GM18951 (cell line): ENCODE data around the gene PRDM11.

Source experiments
- POLR2A ChIP-seq: IDR thresholded peaks from 4 replicates; pipeline ENCODE4 v1.6.1; 2011; ENCODE audit warnings: mild to moderate bottlenecking; ENCODE audit not compliant: insufficient read length, insufficient read depth; ENCODE audit errors: extremely low read depth
- in situ Hi-C: fragments of 300-500 bp; cut with MboI; formaldehyde crosslinking; loops from one replicate; pipeline ENCODE4 v1.12.0; 2022; ENCODE audit warnings: low sequenced_read_pairs, mixed read lengths, inconsistent platforms; ENCODE audit not compliant: unreplicated experiment

The PRDM11 gene

DNA sequence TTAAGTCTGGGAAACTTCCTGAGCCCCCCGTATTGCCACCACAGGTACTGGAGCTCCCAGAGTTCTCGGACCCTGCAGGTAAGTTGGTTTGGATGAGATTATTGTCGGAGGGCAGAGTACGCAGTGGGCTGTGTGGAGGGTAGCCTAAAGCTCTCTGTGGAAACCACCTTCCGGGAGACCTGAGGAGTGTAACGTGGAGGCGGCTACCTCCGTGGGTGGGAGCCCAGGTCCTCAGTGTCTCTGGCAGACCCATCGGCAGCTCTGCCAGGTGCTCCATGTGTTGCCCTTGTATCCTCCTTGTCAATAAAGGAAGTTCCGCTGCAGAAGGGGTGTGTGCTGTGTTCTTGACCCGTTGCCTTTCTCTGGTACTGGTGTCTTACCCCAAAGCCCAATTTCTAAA lies 78.3 kb downstream of the PRDM11 start:
- in situ Hi-C loops, result no loop called here
- no peak for TF ChIP-seq POLR2A

DNA sequence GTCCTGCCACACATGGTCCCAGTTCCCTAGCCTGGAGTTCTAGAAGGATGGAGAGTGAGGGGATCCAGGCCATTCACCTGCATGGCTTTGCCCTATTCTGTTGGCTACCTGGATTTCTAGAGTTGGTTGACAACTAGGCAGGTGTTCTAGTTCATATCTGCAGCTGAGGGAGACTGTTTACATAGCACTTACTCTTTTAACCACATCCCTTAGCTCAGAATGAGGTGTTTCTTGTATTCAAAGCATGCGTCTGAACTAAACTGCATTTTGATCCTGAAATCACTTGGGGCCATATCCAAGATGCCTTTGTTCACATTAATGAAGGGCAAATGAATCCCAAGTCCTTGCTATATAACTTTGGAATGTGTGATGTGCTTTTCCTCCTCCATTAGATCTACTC lies 78.8 kb downstream of the PRDM11 start:
- in situ Hi-C loops, result no loop called here
- no peak for TF ChIP-seq POLR2A

DNA sequence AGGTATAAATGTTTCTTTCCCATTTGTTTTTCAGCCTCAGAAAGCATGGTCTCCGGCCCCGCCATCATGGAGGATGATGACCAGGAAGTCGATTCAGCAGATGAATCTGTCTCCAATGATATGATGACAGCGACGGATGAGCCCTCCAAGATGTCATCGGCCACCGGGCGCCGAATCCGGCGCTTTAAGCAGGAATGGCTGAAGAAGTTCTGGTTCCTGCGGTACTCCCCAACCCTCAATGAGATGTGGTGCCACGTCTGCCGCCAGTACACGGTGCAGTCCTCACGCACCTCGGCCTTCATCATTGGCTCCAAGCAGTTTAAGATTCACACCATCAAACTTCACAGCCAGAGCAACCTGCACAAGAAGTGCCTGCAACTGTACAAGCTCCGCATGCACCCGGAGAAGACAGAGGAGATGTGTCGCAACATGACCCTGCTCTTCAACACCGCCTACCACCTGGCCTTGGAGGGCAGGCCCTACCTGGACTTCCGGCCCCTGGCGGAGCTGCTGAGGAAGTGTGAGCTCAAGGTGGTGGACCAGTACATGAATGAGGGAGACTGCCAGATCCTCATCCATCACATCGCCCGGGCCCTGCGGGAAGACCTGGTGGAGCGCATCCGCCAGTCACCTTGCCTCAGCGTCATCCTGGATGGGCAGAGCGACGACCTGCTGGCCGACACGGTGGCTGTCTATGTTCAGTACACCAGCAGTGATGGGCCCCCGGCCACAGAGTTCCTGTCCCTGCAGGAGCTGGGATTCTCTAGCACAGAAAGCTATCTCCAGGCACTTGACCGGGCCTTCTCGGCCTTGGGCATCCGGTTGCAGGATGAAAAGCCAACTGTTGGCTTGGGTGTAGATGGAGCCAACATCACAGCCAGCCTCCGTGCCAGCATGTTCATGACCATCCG lies 79.8 kb downstream of the PRDM11 start:
- TF ChIP-seq POLR2A, result no peak
- in situ Hi-C loops, result no loop called here

DNA sequence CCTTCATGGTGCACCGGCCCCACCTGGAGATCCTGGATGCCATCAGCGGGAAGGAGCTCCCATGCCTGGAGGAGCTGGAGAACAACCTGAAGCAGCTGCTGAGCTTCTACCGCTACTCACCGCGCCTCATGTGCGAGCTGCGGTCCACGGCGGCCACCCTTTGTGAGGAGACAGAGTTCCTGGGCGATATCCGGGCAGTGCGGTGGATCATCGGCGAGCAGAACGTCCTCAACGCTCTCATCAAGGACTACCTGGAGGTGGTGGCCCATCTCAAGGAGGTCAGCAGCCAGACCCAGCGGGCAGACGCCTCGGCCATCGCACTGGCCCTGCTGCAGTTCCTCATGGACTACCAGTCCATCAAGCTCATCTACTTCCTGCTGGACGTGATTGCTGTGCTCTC lies 80.5 kb downstream of the PRDM11 start:
- in situ Hi-C loops, result no loop called here

DNA sequence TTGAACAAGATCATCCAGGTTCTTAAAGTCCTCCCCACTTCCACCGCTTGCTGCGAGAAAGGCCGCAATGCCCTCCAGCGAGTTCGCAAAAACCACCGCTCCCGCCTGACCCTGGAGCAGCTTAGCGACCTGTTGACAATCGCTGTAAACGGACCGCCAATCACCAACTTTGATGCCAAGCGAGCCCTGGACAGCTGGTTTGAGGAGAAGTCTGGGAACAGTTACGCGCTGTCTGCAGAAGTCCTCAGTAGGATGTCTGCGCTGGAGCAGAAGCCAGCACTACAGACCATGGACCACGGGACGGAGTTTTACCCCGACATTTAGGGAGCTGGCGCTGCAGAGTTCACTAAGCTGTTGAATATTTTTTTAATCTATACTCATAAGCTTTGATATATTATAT lies 81.4 kb downstream of the PRDM11 start:
- in situ Hi-C loops, result no loop called here
- TF ChIP-seq POLR2A, result no peak

More for the DNA sequence above, 80.5 kb downstream of the PRDM11 start:
- TF ChIP-seq POLR2A, result no peak

DNA sequence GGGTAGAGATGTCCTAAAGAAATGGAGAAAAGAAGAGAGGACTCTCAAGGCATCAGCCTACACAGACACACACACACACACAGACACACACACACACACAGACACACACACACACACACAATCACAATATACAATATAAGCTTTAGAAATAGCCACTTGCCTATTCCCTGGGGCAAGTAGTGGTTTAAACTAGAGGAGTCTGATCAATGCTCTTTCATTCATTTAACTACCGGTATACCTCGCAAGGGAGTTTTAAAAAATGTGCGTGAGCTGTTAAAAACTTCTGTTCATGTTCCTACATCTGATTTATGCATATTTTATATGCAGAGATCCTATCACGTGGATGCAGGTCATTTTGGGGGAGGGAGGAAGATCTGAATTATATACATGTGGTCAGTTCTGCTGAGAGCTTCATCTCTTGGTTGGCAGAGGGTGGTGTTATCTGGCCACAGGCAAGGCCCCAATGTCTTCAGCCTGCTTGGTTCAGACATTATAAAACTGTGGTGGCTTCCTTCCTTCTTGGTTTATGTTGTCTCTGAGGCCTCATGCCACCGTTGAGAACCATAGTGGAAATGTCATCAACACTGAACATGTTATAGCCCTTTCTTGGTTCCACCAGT lies 83.1 kb downstream of the PRDM11 start:
- in situ Hi-C loops, result no loop called here
- TF ChIP-seq POLR2A, result no peak

DNA sequence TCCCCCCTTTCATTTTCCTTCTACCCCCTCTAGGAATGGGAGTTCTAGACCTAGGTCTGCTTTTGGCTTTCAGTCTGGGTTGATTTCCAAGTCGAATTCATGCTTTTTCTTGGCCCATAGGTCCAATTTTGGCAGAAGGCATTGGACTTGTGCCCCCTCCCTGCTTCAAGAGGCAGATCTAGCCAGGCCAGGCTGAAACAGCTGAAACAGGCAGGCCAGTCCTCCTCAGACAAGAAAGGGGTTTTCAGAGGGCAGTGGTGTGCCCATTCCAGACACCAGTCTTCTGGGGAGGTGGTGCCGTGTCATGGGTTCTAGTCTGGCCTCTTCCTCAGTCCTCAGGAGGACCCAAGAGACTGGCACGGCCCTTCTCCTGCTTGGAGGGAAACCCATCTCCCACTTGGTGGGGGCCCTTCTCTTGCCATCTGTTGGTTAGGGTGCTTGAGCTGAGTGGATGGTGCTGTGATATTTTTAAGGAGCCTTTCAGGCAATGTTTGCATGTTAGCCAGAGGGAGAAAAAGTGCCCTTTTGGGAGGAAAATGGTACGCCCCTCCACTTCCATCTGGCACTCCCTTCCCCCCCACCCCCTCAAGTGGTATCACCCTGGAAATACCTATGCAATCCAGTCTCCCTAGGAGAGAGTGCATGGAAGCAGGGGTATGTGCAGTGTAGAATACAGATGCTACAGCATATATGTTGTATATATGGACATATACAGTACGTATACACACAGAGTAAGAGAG lies 86.1 kb downstream of the PRDM11 start:
- no peak for TF ChIP-seq POLR2A
- in situ Hi-C loops, result no loop called here

DNA sequence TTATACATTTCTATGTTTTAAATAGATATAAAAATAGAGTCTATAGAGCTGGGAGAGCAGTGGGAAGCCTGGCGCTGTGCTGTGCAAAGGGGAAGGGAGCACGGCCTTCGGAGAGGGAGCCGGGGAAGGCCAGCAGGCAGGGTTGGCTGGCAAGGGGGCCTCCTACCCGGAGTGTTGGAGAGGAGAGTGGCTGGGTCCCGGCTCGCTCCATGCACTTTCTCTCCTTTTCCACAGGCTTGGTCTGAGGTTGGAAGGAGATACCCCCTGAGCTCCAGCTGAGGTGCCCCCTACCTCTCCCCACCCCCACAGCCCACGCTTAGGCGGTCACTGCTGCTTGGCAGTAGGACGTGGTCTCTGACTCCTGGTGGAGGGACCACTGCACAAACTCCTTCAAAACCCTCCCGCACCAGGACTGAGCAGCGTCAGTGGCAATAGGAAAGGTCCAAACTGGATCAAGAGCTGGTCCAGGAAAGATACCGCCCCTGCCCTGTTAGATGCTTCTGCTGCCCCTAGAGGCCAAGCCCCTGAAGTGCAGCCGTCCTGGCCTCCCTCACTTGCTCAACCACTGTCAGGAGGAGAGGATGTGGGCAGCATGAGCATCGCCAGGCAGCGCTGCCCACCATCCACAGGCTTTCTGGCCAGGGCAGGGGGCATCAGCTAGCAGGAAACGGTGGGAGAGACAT lies 86.8 kb downstream of the PRDM11 start:
- TF ChIP-seq POLR2A, result no peak
- in situ Hi-C loops, result no loop called here

DNA sequence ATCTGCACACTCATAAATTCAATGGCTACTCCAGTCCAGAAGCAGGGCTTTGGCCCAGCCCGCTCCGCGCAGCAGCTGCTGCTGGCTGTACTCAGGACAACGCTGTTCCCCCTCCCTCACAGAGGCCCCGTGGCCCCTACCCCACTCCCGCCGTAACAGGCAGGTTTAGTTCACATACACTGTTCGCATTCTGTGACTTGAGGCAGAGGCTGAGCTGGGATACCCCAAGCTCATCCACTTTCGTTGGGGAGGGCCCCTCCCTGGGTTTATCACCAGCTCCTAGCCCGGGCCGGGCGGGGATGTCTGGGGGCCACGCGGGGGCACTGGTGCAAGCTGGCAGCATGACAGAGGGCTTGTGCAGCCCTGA lies 87.3 kb downstream of the PRDM11 start:
- in situ Hi-C loops, result no loop called here
- TF ChIP-seq POLR2A, result no peak

DNA sequence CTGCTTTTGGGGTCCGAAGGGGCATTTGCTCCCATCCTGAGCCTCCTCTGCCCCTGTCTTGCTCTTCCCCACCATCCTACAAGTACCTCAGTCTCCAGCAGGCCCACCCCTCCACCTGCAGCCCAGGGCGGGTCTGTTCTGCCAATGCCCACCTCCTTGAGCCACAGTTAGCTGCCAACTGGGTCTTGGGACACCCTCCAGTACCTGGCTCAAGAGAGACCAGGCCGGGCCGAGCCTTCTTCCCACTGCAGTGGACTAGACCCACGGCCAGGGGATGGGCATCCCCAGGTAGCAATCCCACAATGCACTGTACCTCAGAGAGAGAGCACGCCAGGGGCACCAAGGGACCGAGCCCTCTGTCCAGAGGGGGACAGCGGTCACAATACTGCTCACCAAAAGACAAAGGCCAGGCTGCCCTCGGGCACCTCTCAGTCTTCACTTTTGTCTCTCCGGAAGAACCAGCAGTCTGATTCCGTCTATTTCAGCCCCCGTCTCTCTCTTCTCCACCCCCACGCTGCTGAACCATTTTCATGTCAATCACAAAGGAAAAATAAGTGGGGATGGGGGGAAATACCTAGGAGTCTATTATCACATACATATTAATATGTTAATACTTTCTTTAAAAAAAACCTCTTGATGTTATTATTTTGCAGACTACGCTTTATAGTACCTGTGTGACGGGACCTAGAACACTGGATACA lies 88.0 kb downstream of the PRDM11 start:
- in situ Hi-C loops, result no loop called here
- no peak for TF ChIP-seq POLR2A

DNA sequence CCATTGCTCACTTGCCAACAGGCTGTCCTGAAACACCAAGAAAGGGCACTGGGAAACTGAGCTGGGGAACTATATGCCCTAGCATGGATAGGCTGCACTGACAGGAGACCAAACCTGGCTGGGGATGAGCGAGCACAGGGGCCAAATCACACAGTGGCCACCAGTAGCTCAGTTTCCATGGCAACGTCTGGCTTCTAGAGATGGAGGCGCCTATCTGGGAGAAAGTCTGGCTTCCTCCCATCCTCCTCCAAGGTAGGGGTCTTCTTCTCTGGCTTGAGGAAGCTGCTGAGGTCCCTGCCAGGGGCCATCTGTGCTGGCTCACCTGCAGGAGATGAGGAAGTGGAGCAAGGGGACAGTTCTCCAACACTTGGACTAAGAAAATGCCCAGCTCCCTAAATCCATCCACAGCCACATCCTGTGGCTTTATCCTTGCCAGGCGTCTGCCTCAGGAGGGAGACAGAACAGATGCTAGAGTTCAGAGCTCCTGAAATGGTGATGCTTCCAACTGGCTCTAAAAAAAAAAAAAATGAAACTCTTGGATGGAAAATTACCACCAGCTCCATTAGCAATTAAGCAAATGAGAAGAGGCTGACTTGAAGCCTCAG lies 91.4 kb downstream of the PRDM11 start:
- no peak for TF ChIP-seq POLR2A
- in situ Hi-C loops, result no loop called here

DNA sequence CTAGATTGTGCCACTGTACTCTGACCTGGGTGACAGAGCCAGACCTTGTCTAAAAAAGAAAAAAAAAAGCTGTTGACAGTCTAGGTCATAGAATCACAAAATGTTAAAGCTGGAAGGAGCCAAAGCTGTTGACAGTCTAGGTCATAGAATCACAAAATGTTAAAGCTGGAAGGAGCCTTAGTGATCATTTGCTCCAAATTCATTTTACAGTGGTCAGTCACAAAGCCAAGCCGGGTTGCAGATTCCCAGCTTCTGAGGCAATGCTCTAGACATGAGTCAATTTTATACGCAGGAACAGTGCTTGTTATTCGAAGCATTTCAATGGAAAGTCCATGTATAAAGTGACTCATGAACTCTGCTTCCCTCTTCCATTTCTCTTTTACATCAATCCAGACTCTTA lies 92.3 kb downstream of the PRDM11 start:
- in situ Hi-C loops, result no loop called here
- no peak for TF ChIP-seq POLR2A
